HUES6 (cell line): Measurements from ENCODE around the gene PEPD.

Source experiments
- H3K27ac ChIP-seq: 2 replicates; pipeline ENCODE4 v1.7.0; 2013; ENCODE audit warnings: low read depth, mild to moderate bottlenecking, low read length, inconsistent platforms
- H3K27me3 ChIP-seq: 2 replicates; pipeline ENCODE4 v1.6.1; 2013; ENCODE audit warnings: low read length; ENCODE audit not compliant: control insufficient read depth, insufficient read depth
- H3K36me3 ChIP-seq: 2 replicates; pipeline ENCODE4 v1.6.1; 2013; ENCODE audit warnings: low read length; ENCODE audit not compliant: control insufficient read depth, insufficient read depth
- H3K4me1 ChIP-seq: 2 replicates; pipeline ENCODE4 v1.6.1; 2013; ENCODE audit warnings: low read length; ENCODE audit not compliant: control insufficient read depth, insufficient read depth
- H3K4me3 ChIP-seq: 2 replicates; pipeline ENCODE4 v1.5.1; 2013; ENCODE audit warnings: low read depth, low read length
- H3K9ac ChIP-seq: one replicate; pipeline ENCODE4 v1.6.1; 2013; ENCODE audit warnings: mild to moderate bottlenecking, low read length
- H3K9me3 ChIP-seq: 2 replicates; pipeline ENCODE4 v1.6.1; 2013; ENCODE audit warnings: low read depth, low read length; ENCODE audit not compliant: control insufficient read depth, insufficient read depth

Gene PEPD

GRCh38 chr19:33546656-33547055 is 25.1 kb upstream of the PEPD start:
- Histone ChIP-seq H3K4me1 (peaks cover 5% of the 10 kb centered on the region; the same call in 1 of the 2 replicates), H3K9me3 (no peaks in the 10 kb centered on the region), H3K27me3 (no peaks in the 10 kb centered on the region), H3K27ac (no peak overlapping the region), H3K36me3 (no peaks in the 10 kb centered on the region), H3K9ac (no peak overlapping the region), H3K4me3 (no peak overlapping the region)

GRCh38 chr19:33545217-33545981 is 23.8 kb upstream of the PEPD start:
- Histone ChIP-seq H3K36me3 (no peaks in the 10 kb centered on the region), H3K4me1 (peaks cover 5% of the 10 kb centered on the region; the same call in 1 of the 2 replicates), H3K9ac (no peak overlapping the region), H3K27ac (no peak overlapping the region), H3K27me3 (peaks cover 3% of the 10 kb centered on the region; the same call in 1 of the 2 replicates), H3K9me3 (no peaks in the 10 kb centered on the region), H3K4me3 (no peak overlapping the region)

GRCh38 chr19:33535226-33535625 is 13.6 kb upstream of the PEPD start:
- H3K36me3 ChIP-seq, result no peaks in the 10 kb centered on the region
- no peak overlapping the region for H3K4me3 ChIP-seq
- H3K9ac ChIP-seq, result no peak overlapping the region
- no peaks in the 10 kb centered on the region for H3K9me3 ChIP-seq
- H3K27ac ChIP-seq, result no peak overlapping the region
- H3K4me1 ChIP-seq, result peaks cover 9% of the 10 kb centered on the region
- H3K27me3 ChIP-seq, result no peaks in the 10 kb centered on the region

GRCh38 chr19:33532859-33533460 is 11.4 kb upstream of the PEPD start:
- no peak overlapping the region for H3K4me3 ChIP-seq
- 0 out of 2 replicates have a peak, but pooled peaks cover 4% of the 10 kb centered on the region for H3K27me3 ChIP-seq
- peaks cover 13% of the 10 kb centered on the region for H3K4me1 ChIP-seq
- no peak overlapping the region for H3K27ac ChIP-seq
- H3K9me3 ChIP-seq, result no peaks in the 10 kb centered on the region
- no peak overlapping the region for H3K9ac ChIP-seq
- H3K36me3 ChIP-seq, result no peaks in the 10 kb centered on the region

GRCh38 chr19:33530842-33531241 is 9.3 kb upstream of the PEPD start:
- Histone ChIP-seq H3K27ac (no peak overlapping the region), H3K27me3 (peaks cover 4% of the 10 kb centered on the region; the same call in 1 of the 2 replicates), H3K4me3 (no peak overlapping the region), H3K36me3 (no peaks in the 10 kb centered on the region), H3K4me1 (peaks cover 13% of the 10 kb centered on the region), H3K9me3 (no peaks in the 10 kb centered on the region), H3K9ac (no peak overlapping the region)

- H3K4me3 ChIP-seq, result no peak overlapping the region
These were observed 8.7 kb upstream of the PEPD start for GRCh38 chr19:33530296-33530695.

GRCh38 chr19:33529094-33529676 is 7.6 kb upstream of the PEPD start:
- H3K4me1 ChIP-seq, result peaks cover 13% of the 10 kb centered on the region
- H3K9me3 ChIP-seq, result no peaks in the 10 kb centered on the region
- no peak overlapping the region for H3K9ac ChIP-seq
- no peaks in the 10 kb centered on the region for H3K36me3 ChIP-seq
- H3K27me3 ChIP-seq, result peaks cover 4% of the 10 kb centered on the region; the same call in 1 of the 2 replicates
- no peak overlapping the region for H3K27ac ChIP-seq
- no peak overlapping the region for H3K4me3 ChIP-seq

More at GRCh38 chr19:33530296-33530695, 8.7 kb upstream of the PEPD start:
- Histone ChIP-seq H3K9ac (no peak overlapping the region), H3K4me1 (peaks cover 13% of the 10 kb centered on the region), H3K27ac (no peak overlapping the region), H3K36me3 (no peaks in the 10 kb centered on the region), H3K9me3 (no peaks in the 10 kb centered on the region), H3K27me3 (peaks cover 4% of the 10 kb centered on the region; the same call in 1 of the 2 replicates)

GRCh38 chr19:33528404-33528803 is 6.8 kb upstream of the PEPD start:
- no peaks in the 10 kb centered on the region for H3K9me3 ChIP-seq
- H3K27ac ChIP-seq, result no peak overlapping the region
- H3K36me3 ChIP-seq, result no peaks in the 10 kb centered on the region
- H3K4me3 ChIP-seq, result no peak overlapping the region
- peaks cover 4% of the 10 kb centered on the region; the same call in 1 of the 2 replicates for H3K27me3 ChIP-seq
- no peak overlapping the region for H3K9ac ChIP-seq
- peaks cover 12% of the 10 kb centered on the region for H3K4me1 ChIP-seq

GRCh38 chr19:33527125-33527524 is 5.5 kb upstream of the PEPD start:
- Histone ChIP-seq H3K27me3 (peaks cover 4% of the 10 kb centered on the region; the same call in 1 of the 2 replicates), H3K4me1 (peaks cover 15% of the 10 kb centered on the region; the same call in 1 of the 2 replicates), H3K36me3 (no peaks in the 10 kb centered on the region), H3K9me3 (no peaks in the 10 kb centered on the region), H3K4me3 (no peak overlapping the region), H3K9ac (no peak overlapping the region), H3K27ac (no peak overlapping the region)

GRCh38 chr19:33524024-33524664 is 2.6 kb upstream of the PEPD start:
- Histone ChIP-seq H3K27me3 (peaks cover 4% of the 10 kb centered on the region; the same call in 1 of the 2 replicates), H3K4me1 (peaks cover 17% of the 10 kb centered on the region; the same call in 1 of the 2 replicates), H3K36me3 (no peaks in the 10 kb centered on the region), H3K4me3 (no peak overlapping the region), H3K9ac (no peak overlapping the region), H3K27ac (no peak overlapping the region), H3K9me3 (no peaks in the 10 kb centered on the region)
